Stimulated activated CD8-positive, alpha-beta memory T cell treated with anti-CD3 and anti-CD28 coated beads, Interleukin-12 subunit alpha, Interleukin-12 subunit beta, amount 100 ng/mL, for 4 hours (primary cell): Measurements from ENCODE around the gene FEZ2.

ENCODE experiments used
- DNase-seq: peaks from one replicate; pipeline ENCODE4 v3.0.0-alpha.2; 2020; ENCODE audit warnings: low read depth

The FEZ2 gene

DNA sequence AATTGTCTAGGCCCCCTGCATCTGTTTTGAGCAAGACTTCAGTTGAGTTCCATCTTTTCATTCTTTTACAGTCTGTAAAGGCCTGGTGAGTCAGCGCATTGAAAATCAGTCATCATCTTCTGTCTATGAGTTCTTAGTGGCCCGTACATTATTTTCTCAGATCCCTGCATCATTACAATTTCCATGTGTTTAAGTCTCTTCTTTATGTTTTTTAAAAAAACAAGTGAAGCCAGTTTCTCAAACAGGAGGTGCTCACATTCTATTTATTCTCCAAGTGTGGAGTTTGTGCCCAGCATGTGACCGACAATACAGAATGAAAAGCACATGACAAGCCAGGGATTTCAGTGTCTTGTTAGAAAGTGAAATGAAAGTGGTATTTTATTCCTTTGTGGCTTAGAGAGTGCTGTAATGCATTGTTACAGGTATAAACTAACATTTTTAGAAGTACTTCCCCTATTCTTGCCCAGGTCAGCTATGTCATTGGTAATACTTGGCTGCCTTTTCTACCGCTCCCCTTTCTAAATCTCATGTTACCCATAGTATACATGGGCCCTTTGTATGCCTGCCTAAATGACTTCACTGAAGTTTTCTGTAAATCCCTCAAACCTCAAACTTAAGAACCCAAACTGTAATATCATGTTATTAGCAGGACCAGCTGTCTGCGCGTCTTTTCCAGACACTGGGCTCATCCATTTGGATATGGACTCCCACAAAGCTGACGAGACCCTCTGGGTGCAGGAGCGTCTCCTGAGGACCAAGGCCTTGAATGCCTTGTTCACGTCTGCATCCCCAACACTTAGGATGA is 67.6 kb downstream of the FEZ2 start:
- no peak for DNase-seq

GRCh38 chr2:36528766-36529392 is 69.1 kb downstream of the FEZ2 start:
- no peak for DNase-seq

- DNase-seq = no peak
Observed at GRCh38 chr2:36528274-36528673, 69.7 kb downstream of the FEZ2 start.

DNA sequence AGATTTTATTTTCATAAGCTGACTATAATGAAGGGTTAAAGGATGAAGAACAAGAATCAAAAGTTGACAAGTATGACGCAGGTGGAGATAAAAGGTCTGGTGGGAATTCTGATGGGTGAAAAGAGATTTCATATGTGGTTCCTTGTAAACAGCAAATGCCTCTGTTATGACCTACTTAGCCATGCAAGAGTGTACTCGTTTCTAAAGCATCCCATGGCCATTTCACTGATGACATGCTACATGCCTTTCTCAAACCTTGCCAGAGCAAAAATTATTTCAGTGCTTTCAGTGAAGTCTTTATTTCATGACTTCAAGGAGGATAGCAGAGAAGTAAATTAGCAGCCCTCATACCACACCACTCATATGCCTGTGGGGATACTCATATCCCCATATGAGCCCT is 71.7 kb downstream of the FEZ2 start:
- DNase-seq = no peak

DNA sequence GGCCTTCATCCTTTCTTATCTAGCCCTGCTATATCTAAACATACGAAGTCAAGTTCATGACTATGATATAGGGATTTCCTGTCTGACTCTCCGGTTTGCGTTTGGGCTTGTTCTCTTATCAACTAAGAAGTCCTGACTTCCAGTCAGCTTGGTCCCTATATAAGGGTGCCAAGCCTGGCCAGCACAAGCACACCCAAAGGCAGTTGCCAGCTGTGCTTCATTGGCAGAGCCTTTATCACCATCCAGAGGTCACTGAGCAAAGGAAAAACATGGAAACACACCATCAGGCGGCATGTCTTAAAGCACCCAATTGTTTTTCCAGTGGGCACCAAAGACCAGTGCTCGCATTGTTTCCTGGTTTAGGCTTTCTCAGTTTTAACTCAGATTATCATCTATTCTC is 72.7 kb downstream of the FEZ2 start:
- DNase-seq = no peak

DNA sequence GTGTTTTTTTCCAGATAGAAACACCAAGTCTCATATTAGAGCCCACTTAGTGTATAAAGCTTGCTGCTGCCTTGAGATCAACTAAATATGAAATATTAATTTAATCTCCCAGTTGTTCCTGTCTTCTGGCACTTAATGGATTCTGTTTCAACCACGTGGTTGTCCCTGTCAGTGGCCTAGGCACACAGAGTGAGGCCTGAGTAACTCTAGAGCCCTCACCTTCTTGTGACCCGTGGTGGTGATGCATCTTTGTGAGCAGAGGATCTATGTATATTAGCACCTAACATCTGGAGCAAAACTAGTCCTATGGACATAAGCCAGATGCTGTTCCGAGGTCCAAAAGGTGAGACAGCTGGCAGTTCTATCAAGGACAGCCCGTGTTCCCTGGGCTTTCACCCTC is 74.8 kb downstream of the FEZ2 start:
- DNase-seq = no peak

DNA sequence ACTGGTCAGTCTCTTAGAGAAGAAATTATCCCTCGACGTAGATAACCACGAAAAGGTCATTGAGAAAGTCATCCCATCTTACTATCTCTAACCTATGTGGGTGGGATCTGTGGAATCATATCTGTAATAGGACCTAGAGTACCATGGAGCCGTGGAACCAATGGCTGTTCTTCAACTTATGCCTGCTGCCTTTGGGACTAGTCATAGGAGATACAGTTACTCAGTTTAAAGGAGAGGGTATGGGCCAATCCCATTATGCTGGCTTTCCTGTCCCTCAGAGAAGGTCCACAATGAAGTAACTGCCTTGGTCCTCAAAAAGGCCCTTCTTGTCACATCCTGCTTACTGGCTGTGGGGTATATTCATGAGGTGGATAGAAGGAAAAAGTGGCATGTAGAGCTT is 77.5 kb downstream of the FEZ2 start:
- no peak for DNase-seq

DNA sequence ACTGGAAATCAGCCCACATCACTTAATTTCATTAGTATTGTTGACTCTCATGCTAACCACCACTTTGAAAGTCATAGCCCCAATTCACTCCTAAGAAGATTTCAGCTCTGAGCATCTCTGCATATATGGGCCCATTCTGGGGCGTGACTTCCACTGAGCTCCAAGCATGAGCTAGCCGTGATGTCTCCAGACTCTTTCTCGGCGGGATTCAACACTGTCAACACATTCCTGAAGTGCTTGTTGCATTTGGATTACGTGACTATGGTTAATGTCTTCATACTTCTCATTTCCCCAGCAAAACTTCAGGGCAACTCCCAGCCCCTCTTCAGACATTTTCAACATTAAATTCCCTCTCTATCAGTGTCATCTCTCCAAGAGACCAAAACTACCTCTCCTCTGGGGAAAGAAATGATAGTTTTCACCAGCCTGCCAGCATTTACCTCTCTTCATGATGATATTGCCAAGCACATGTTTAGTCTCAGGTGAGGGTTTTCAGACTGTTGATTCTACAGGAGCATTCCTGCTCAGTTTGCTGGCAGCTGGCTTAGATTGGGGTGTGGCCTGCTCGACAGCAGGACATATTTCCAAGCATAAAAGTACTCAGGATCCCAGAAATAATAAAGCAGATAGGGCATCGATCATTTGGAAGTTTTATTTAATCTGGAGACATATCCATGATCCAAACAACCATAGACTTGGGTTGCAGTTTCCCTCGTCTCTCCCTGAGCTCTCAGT is 81.7 kb downstream of the FEZ2 start:
- DNase-seq = no peak

DNA sequence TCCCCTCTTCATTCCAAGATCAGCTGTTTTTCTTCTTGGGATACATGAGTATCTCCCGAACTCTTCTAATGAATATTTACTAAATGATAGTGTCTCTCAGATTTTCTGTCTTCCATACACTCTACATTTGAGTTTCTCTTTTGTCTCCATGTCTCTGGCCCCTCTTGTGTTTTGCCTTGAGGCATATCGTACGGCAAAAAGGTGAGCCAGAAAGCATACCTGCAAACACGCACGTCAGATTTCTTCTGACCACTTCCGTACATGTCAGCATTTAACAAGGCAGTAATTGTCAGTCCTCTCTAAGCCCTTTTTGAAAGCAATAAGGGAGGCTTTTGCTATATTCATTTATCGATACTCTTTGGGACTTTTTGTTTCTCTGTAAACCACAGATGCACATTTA is 82.4 kb downstream of the FEZ2 start:
- no peak for DNase-seq

DNA sequence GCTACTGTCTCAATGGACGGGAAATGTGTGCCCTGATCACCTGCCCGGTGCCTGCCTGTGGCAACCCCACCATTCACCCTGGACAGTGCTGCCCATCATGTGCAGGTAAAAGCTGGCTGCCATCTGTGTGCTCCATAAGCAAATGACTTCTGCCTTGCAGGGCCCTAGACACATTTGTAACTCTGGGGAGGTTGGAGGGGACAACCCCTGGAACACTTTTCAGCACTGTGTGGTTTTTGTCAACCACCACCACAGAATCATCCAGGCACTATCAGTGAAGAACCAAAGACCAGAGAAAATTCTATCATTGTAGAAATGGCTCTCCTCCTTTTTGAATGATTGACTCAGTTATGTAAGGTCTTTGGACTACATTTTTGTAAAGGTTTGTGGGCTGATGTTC is 84.3 kb downstream of the FEZ2 start:
- no peak for DNase-seq

DNA sequence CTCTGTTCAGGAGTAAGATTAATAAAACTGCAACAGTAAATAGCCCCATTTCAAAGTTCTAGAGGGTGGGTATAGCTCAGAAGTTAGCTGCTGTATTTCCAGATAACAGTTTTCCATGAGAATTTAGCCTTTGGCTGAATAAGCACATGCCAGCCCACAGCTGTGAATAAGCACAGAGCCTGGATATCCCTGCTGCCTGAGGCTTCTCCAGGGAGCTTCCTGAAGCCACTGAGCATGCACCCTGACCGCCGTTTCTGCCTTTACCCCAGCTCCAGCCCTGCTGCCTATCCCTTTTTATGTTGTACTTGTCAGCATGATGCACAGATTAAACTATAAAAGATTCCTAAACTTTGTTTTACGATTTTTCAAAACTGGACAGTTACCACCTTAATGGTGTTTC is 85.3 kb downstream of the FEZ2 start:
- no peak for DNase-seq

- no peak for DNase-seq
Observed at GRCh38 chr2:36511858-36512603, 85.9 kb downstream of the FEZ2 start.

GRCh38 chr2:36509075-36509474 is 88.9 kb downstream of the FEZ2 start:
- DNase-seq = no peak

DNA sequence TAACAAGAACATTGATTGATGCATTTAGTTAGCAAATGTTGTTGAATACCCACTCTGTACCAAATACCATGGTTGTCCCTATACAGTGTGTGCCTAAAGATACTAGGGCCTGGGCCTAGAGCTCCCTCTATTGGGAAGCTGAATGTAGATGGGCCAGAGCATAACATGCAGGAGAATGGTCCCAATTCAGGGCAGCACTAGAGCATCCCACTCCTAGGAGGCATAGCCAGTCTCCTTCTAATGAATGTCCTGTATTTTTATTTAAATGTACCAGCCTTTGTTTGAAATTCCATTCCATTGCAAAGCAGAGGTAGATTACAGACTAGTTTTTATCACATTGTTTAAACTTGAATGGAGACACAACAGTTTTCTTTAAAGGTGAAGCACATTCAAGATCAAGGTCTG is 90.6 kb downstream of the FEZ2 start:
- no peak for DNase-seq
